SH-SY5Y (cell line): ENCODE measurements around the gene DAPL1.

Experiments
- GATA2 ChIP-seq: IDR thresholded peaks from 2 replicates; pipeline ENCODE4 v1.6.1; 2011; ENCODE audit warnings: mild to moderate bottlenecking, low read depth, low read length
- GATA3 ChIP-seq: IDR thresholded peaks from 2 replicates; pipeline ENCODE4 v1.6.1; 2011; ENCODE audit warnings: low read depth, mild to moderate bottlenecking, low read length, moderate library complexity

- TF ChIP-seq GATA2 (no peak), GATA3 (no peak)
Observed at GRCh38 chr2:158774681-158775080, 20.4 kb upstream of the DAPL1 start.
